GM12864 (cell line): ENCODE results near the gene CDH13.

Source experiments
- DNase-seq: peaks from one replicate; pipeline ENCODE4 v3.0.0-alpha.2; 2011; ENCODE audit warnings: low read depth
- H3K4me3 ChIP-seq: 2 replicates; pipeline ENCODE4 v1.5.1; 2011; ENCODE audit warnings: mild to moderate bottlenecking, low read depth, low read length, control low read depth
- CTCF ChIP-seq: IDR thresholded peaks from 2 replicates; pipeline ENCODE4 v1.5.1; 2011; ENCODE audit warnings: low read depth, mild to moderate bottlenecking, moderate library complexity, low read length, control low read depth, inconsistent platforms; ENCODE audit errors: missing control alignments

CDH13 gene

GRCh38 chr16:82665025-82665424, 38.3 kb downstream of the CDH13 start:
- no peak for DNase-seq
- no peak for TF ChIP-seq CTCF
- no peak overlapping the region for H3K4me3 ChIP-seq

- DNase-seq = no peak
- H3K4me3 ChIP-seq = no peak overlapping the region
- no peak for TF ChIP-seq CTCF
Observed at GRCh38 chr16:82667437-82667836, 40.7 kb downstream of the CDH13 start.

GRCh38 chr16:82668094-82668493, 41.3 kb downstream of the CDH13 start:
- DNase-seq = no peak
- no peak overlapping the region for H3K4me3 ChIP-seq
- no peak for TF ChIP-seq CTCF

- no peak for DNase-seq
- TF ChIP-seq CTCF = peak; percentile 73
- no peak overlapping the region for H3K4me3 ChIP-seq
Observed at GRCh38 chr16:82671741-82672140, 45.0 kb downstream of the CDH13 start.

GRCh38 chr16:82672676-82673075, 45.9 kb downstream of the CDH13 start:
- TF ChIP-seq CTCF = no peak
- DNase-seq = no peak
- H3K4me3 ChIP-seq = no peak overlapping the region

GRCh38 chr16:82675300-82675699, 48.5 kb downstream of the CDH13 start:
- TF ChIP-seq CTCF = no peak

GRCh38 chr16:82681592-82681991, 54.8 kb downstream of the CDH13 start:
- no peak for TF ChIP-seq CTCF
- no peak overlapping the region for H3K4me3 ChIP-seq
- no peak for DNase-seq

More at GRCh38 chr16:82675300-82675699, 48.5 kb downstream of the CDH13 start:
- H3K4me3 ChIP-seq = no peak overlapping the region
- DNase-seq = no peak
